Loucy (cell line): ENCODE measurements around the gene PSPN.

ENCODE experiments used
- H2AFZ ChIP-seq: fragments of 200-600 bp; sonication (generic); 2 replicates; pipeline ENCODE4 v1.6.0; 2016; ENCODE audit warnings: antibody characterized with exemption, mild to moderate bottlenecking, low read length, moderate library complexity
- H3F3A ChIP-seq: fragments of 200-600 bp; 2 replicates; pipeline ENCODE4 v1.6.0; 2016; ENCODE audit warnings: antibody characterized with exemption, low read depth, mild to moderate bottlenecking
- H3K27me3 ChIP-seq: fragments of 200-600 bp; sonication (generic); 2 replicates; pipeline ENCODE4 v1.6.1; 2014; ENCODE audit warnings: low read length, mild to moderate bottlenecking; ENCODE audit not compliant: insufficient read depth, poor library complexity, severe bottlenecking
- H3K36me3 ChIP-seq: fragments of 200-600 bp; sonication (generic); 2 replicates; pipeline ENCODE4 v1.6.1; 2016; ENCODE audit warnings: low read length; ENCODE audit not compliant: insufficient read depth
- H3K4me1 ChIP-seq: fragments of 200-600 bp; sonication (generic); 2 replicates; pipeline ENCODE4 v1.5.1; 2014; ENCODE audit warnings: low read length, mild to moderate bottlenecking; ENCODE audit not compliant: insufficient read depth, poor library complexity, severe bottlenecking
- H3K4me2 ChIP-seq: fragments of 200-600 bp; sonication (generic); 2 replicates; pipeline ENCODE4 v1.6.0; 2014; ENCODE audit warnings: antibody characterized with exemption, low read length, low read depth, mild to moderate bottlenecking; ENCODE audit not compliant: poor library complexity, severe bottlenecking
- H3K4me3 ChIP-seq: fragments of 200-600 bp; sonication (generic); 2 replicates; pipeline ENCODE4 v1.5.1; 2014; ENCODE audit warnings: low read length, mild to moderate bottlenecking, mixed read lengths; ENCODE audit not compliant: poor library complexity, severe bottlenecking
- H3K79me2 ChIP-seq: fragments of 200-600 bp; sonication (generic); 2 replicates; pipeline ENCODE4 v1.6.1; 2014; ENCODE audit warnings: low read length; ENCODE audit not compliant: insufficient read depth
- H3K9ac ChIP-seq: fragments of 200-600 bp; sonication (generic); 2 replicates; pipeline ENCODE4 v1.6.0; 2014; ENCODE audit warnings: mild to moderate bottlenecking, low read depth, low read length, moderate library complexity; ENCODE audit not compliant: poor library complexity, severe bottlenecking
- H3K9me2 ChIP-seq: fragments of 200-600 bp; sonication (generic); replicated peaks from 2 replicates; pipeline ENCODE4 v1.6.1; 2016; ENCODE audit warnings: low read depth, low read length, mixed read lengths
- H3K9me3 ChIP-seq: fragments of 200-600 bp; sonication (generic); 2 replicates; pipeline ENCODE4 v1.6.1; 2014; ENCODE audit warnings: mild to moderate bottlenecking, antibody characterized with exemption, low read length, low read depth; ENCODE audit not compliant: insufficient read depth
- H4K20me1 ChIP-seq: fragments of 200-600 bp; sonication (generic); 2 replicates; pipeline ENCODE4 v1.6.0; 2014; ENCODE audit warnings: antibody characterized with exemption, low read length, mild to moderate bottlenecking; ENCODE audit not compliant: insufficient read depth, poor library complexity, severe bottlenecking
- CTCF ChIP-seq: fragments of 200-600 bp; sonication (generic); conservative IDR thresholded peaks from 2 replicates; pipeline ENCODE4 v1.5.1; 2014; ENCODE audit warnings: mild to moderate bottlenecking, antibody characterized with exemption, low read length
- EZH2phosphoT487 ChIP-seq: fragments of 200-600 bp; IDR thresholded peaks from 2 replicates; pipeline ENCODE4 v1.6.1; 2018; ENCODE audit warnings: antibody characterized with exemption, mild to moderate bottlenecking, moderate library complexity, borderline replicate concordance

PSPN gene

DNA sequence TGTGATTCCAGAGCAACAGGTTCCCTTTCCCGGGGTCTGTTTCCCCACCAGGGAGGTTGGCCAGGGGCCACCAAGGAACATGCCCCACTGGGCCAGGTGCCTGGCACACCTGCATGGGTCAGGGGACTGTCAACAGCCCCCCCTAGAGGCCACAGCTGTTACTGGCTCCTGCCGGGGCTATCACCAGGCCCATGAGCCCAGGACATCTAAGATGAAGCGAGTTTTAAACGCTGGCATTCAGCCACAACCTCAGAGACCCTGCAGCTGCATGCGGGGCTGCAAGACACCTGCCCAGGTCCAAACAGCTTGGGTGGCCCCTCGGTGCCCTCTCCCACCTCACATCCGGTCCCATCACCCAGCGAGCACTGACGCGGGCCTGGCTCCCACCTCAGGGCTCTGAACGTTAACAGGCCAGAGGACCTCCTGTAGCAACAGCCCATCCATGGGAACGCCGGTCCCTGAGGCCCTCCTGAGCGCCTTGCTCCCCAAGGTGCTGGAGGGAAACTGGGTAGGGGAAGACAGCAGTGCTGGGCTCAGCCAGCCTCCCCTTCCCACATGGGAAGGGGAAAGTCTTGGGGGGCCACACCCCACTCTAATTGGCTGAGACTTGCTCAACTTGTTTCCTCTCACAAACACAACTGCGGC, 36.8 kb upstream of the PSPN start:
- H3K36me3 ChIP-seq = peaks cover 46% of the 10 kb centered on the region; the same call in 1 of the 2 replicates
- no peak overlapping the region for H3K4me2 ChIP-seq
- no peaks in the 10 kb centered on the region for H3K9me3 ChIP-seq
- no peak overlapping the region for H2AFZ ChIP-seq
- no peaks in the 10 kb centered on the region for H3F3A ChIP-seq
- no peaks in the 10 kb centered on the region for H3K9me2 ChIP-seq
- no peaks in the 10 kb centered on the region for H3K27me3 ChIP-seq
- H3K4me3 ChIP-seq = no peak overlapping the region
- peaks cover 32% of the 10 kb centered on the region for H4K20me1 ChIP-seq
- peak; percentile 84 for TF ChIP-seq CTCF
- no peak for TF ChIP-seq EZH2phosphoT487
- no peaks in the 10 kb centered on the region for H3K4me1 ChIP-seq
- no peak overlapping the region for H3K9ac ChIP-seq
- peaks cover 3% of the 10 kb centered on the region; the same call in 1 of the 2 replicates for H3K79me2 ChIP-seq

- H3K9ac ChIP-seq = no peak overlapping the region
These were observed 36.3 kb upstream of the PSPN start for GRCh38 chr19:6412061-6412446.

DNA sequence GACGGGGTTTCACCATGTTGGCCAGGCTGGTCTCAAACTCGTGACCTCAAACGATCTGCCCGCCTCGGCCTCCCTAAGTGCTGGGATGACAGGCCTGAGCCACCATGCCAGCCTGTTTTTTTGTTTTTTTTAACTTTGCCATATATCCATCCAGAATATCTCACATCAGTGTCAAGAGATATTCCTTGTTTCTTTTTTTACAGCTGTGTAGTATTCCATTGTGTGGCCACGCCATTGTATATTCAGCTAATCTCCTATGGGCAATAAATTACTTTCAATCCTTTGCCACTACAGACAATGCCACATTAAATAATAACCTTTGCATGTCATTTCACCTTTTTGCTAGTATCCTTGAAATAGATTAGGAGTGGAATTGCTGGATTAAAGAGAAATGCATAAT, 33.6 kb upstream of the PSPN start:
- H3K27me3 ChIP-seq = no peaks in the 10 kb centered on the region
- no peak overlapping the region for H2AFZ ChIP-seq
- no peaks in the 10 kb centered on the region for H3K9me2 ChIP-seq
- H3K9ac ChIP-seq = no peak overlapping the region
- no peak overlapping the region for H3K4me3 ChIP-seq
- peaks cover 16% of the 10 kb centered on the region for H4K20me1 ChIP-seq
- H3K4me1 ChIP-seq = no peaks in the 10 kb centered on the region
- no peak overlapping the region for H3K4me2 ChIP-seq
- H3K36me3 ChIP-seq = peaks cover 14% of the 10 kb centered on the region; the same call in 1 of the 2 replicates
- TF ChIP-seq EZH2phosphoT487 = no peak
- no peak for TF ChIP-seq CTCF
- no peaks in the 10 kb centered on the region for H3F3A ChIP-seq
- H3K79me2 ChIP-seq = no peaks in the 10 kb centered on the region
- no peaks in the 10 kb centered on the region for H3K9me3 ChIP-seq

More at GRCh38 chr19:6412061-6412446, 36.3 kb upstream of the PSPN start:
- no peaks in the 10 kb centered on the region for H3K79me2 ChIP-seq
- H3K4me2 ChIP-seq = no peak overlapping the region
- H3K4me3 ChIP-seq = no peak overlapping the region
- H2AFZ ChIP-seq = no peak overlapping the region
- no peaks in the 10 kb centered on the region for H3F3A ChIP-seq
- no peaks in the 10 kb centered on the region for H3K27me3 ChIP-seq
- H4K20me1 ChIP-seq = peaks cover 27% of the 10 kb centered on the region
- peaks cover 41% of the 10 kb centered on the region; the same call in 1 of the 2 replicates for H3K36me3 ChIP-seq
- TF ChIP-seq EZH2phosphoT487 (no peak), CTCF (no peak)
- no peaks in the 10 kb centered on the region for H3K4me1 ChIP-seq
- no peaks in the 10 kb centered on the region for H3K9me3 ChIP-seq
- no peaks in the 10 kb centered on the region for H3K9me2 ChIP-seq
